ENCODE data around the gene EFNB1. TPM values are rescaled to one million over a fixed set of nuclear protein-coding genes. Genes with fewer than 3 reads are reported as not detected.
"Not testable (repeated sequence)": the region's sequence is repeated elsewhere in the genome, so short reads cannot be mapped to it uniquely, and the experiment has no call there.

Gene EFNB1
- total RNA-seq, result 10 to 100 TPM in 1 of 6 donors, 1 to 10 TPM in 5; 2.4 to 13.3 (median 4.9) TPM
- 1 to 10 TPM; 5.9 to 8.0 TPM for polyA plus RNA-seq

GRCh38 chrX:68828740-68829581 lies at the start of gene EFNB1:
TSS of gene EFNB1 (plus strand) at chrX:68829021. CDS start at chrX:68829777, 756 bp downstream.
- no peaks in the 10 kb centered on the region for H3K36me3 ChIP-seq
- DNase-seq (peak; percentile 86 to 95 (median 90)), FAIRE-seq (peak; percentile 91), ATAC-seq (peak; percentile 91 to 94 (median 92))
- peaks cover 0 to 5% (median 0%) of the 10 kb centered on the region in 4 donors for H3K27me3 ChIP-seq
- H3K4me3 ChIP-seq, result peak within 1 kb of the TSS; percentile 61 to 67 (median 64)
- H3K27ac ChIP-seq, result peak within 1 kb of the TSS in 3 of 4 donors; percentile 46 to 57 (median 57)
- no peaks in the 10 kb centered on the region for H3K9me3 ChIP-seq
- no peak for TF ChIP-seq CTCF (IDR thresholded peaks at IDR 0.05)
- H3K4me1 ChIP-seq, result no peaks in the 10 kb centered on the region
- intact Hi-C loops (cut with DNase I), result loop anchor here in 2 of 3 donors (5.0 to 10.0 kb wide), 5 partner anchors 233 to 556 kb away; no protein-coding TSS in a partner anchor
- 1 to 29% methylated on average over 81 to 82 of the region's 82 CpGs for WGBS, 2 donors

- H3K27ac ChIP-seq; H3K36me3 ChIP-seq; H3K4me1 ChIP-seq; ATAC-seq; H3K27me3 ChIP-seq; H3K4me3 ChIP-seq; H3K9me3 ChIP-seq; FAIRE-seq; DNase-seq; intact Hi-C loops (cut with DNase I): not testable (repeated sequence)
- WGBS, 2 donors, result 93 to 94% methylated on average over 4 of the region's 4 CpGs
Measured at GRCh38 chrX:68781295-68781694, 47.5 kb upstream of the EFNB1 start.

- no peaks in the 10 kb centered on the region for H3K4me1 ChIP-seq
- intact Hi-C loops (cut with DNase I), result no loop called here
- peaks cover 0 to 10% (median 1%) of the 10 kb centered on the region in 4 donors for H3K27me3 ChIP-seq
- WGBS, 2 donors, result 75 to 80% methylated on average over 10 of the region's 10 CpGs
- H3K36me3 ChIP-seq, result no peaks in the 10 kb centered on the region
- no peak for TF ChIP-seq CTCF (IDR thresholded peaks at IDR 0.05)
- no peak overlapping the region for H3K4me3 ChIP-seq
- no peak overlapping the region for H3K27ac ChIP-seq
- H3K9me3 ChIP-seq, result no peaks in the 10 kb centered on the region
- FAIRE-seq (no peak), ATAC-seq (no peak), DNase-seq (no peak)
Measured at GRCh38 chrX:68784816-68785215, 44.0 kb upstream of the EFNB1 start.

GRCh38 chrX:68786581-68786980 lies 42.2 kb upstream of the EFNB1 start:
- H3K9me3 ChIP-seq; H3K36me3 ChIP-seq; FAIRE-seq; H3K4me1 ChIP-seq; ATAC-seq; DNase-seq; H3K27ac ChIP-seq; H3K4me3 ChIP-seq; intact Hi-C loops (cut with DNase I): not testable (repeated sequence)
- H3K27me3 ChIP-seq, result peaks cover 0 to 16% (median 1%) of the 10 kb centered on the region in 4 donors
- WGBS, 2 donors, result 70 to 75% methylated on average over 4 of the region's 4 CpGs

GRCh38 chrX:68789966-68790365 lies 38.9 kb upstream of the EFNB1 start:
- intact Hi-C loops (cut with DNase I), result no loop called here
- Histone ChIP-seq H3K4me3 (no peak overlapping the region), H3K36me3 (no peaks in the 10 kb centered on the region), H3K27me3 (peaks cover 0 to 11% (median 0%) of the 10 kb centered on the region in 4 donors), H3K4me1 (no peaks in the 10 kb centered on the region), H3K9me3 (no peaks in the 10 kb centered on the region), H3K27ac (no peak overlapping the region)
- FAIRE-seq (no peak), ATAC-seq (no peak), DNase-seq (no peak)
- TF ChIP-seq CTCF (IDR thresholded peaks at IDR 0.05), result no peak
- 55 to 68% methylated on average over 3 of the region's 3 CpGs for WGBS, 2 donors

GRCh38 chrX:68792083-68792482 lies 36.7 kb upstream of the EFNB1 start:
- WGBS, 2 donors, result 73 to 96% methylated on average over 1 of the region's 1 CpG
- no peak for TF ChIP-seq CTCF (IDR thresholded peaks at IDR 0.05)
- DNase-seq (no peak), FAIRE-seq (no peak), ATAC-seq (no peak)
- H3K9me3 ChIP-seq, result no peaks in the 10 kb centered on the region
- H3K4me3 ChIP-seq, result no peak overlapping the region
- no peaks in the 10 kb centered on the region for H3K4me1 ChIP-seq
- peaks cover 0 to 10% (median 0%) of the 10 kb centered on the region in 4 donors for H3K27me3 ChIP-seq
- H3K27ac ChIP-seq, result no peak overlapping the region
- H3K36me3 ChIP-seq, result no peaks in the 10 kb centered on the region
- intact Hi-C loops (cut with DNase I), result no loop called here
